Measurements from ENCODE around the gene ASXL2. TPM values are rescaled to one million over a fixed set of nuclear protein-coding genes. Genes with fewer than 3 reads are reported as not detected.

The ASXL2 gene
- polyA plus RNA-seq, 3 donors = 3.6 to 13.4 (median 7.1) TPM

DNA sequence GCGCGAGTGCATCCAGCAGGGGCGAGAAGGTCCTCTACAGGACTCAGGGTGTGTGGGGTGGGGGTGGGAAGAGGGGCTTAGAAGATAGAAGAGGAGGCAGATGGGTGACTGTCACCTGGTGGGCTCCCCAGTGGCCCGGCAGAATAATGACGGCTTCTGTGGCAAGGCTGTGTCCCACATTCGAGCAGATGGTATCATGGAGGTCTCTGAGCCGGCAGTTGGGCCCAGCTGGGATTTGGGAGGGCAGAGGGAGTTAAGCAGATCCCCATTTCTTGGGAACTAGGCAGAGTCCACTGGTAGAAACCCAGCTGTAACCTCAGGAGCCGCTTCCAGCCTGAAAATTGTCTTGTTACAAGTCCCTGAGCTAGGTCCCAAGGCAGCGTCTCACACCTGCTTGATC lies 176.5 kb downstream of the ASXL2 start:
- Histone ChIP-seq H3K4me1 (ENCODE audit: control insufficient read depth in 1 of 2, insufficient read depth in 2 of 2, low read length in 2 of 2) (no peaks in the 10 kb centered on the region), H3K36me3 (replicated peaks in 1 of 2; ENCODE audit: control insufficient read depth in 1 of 2, insufficient read depth in 2 of 2, low read length in 2 of 2) (no peaks in the 10 kb centered on the region), H3K27me3 (ENCODE audit: control insufficient read depth in 2 of 2, insufficient read depth in 2 of 2, low read length in 2 of 2) (no peaks in the 10 kb centered on the region), H3K27ac (ENCODE audit: low read depth in 1 of 2, low read length in 2 of 2) (no peak overlapping the region), H2AFZ (ENCODE audit: insufficient read depth, low read depth, low read length, poor library complexity, severe bottlenecking) (no peak overlapping the region), H3K79me2 (ENCODE audit: insufficient read depth, low read length) (no peaks in the 10 kb centered on the region), H3K4me2 (replicated peaks; ENCODE audit: extremely low read depth, low read length, poor library complexity, severe bottlenecking) (no peak overlapping the region), H3K9ac (ENCODE audit: insufficient read depth, low read length, poor library complexity, severe bottlenecking) (no peak overlapping the region), H4K20me1 (ENCODE audit: insufficient read depth, low read length) (no peaks in the 10 kb centered on the region), H3K4me3 (replicated peaks in 1 of 3; ENCODE audit: low read depth in 2 of 3, low read length in 3 of 3) (no peak overlapping the region), H3K9me3 (replicated peaks in 1 of 2; ENCODE audit: control insufficient read depth in 1 of 2, insufficient read depth in 1 of 2, low read length in 2 of 2) (no peaks in the 10 kb centered on the region)
- peaks cover 0 to 8% (median 2%) of the 10 kb centered on the region in 7 donors for H3K9me3 Mint-ChIP-seq
- peaks cover 1% of the 10 kb centered on the region for H3K4me1 Mint-ChIP-seq
- peaks cover 0 to 5% (median 0%) of the 10 kb centered on the region in 3 donors for H3K27me3 Mint-ChIP-seq (ENCODE audit: low read depth in 3 of 3)
- no peak overlapping the region for H3K4me3 Mint-ChIP-seq
- 94% methylated on average over 9 of the region's 9 CpGs for WGBS (ENCODE audit: insufficient coverage)
- no peak overlapping the region for H3K27ac Mint-ChIP-seq
- intact Hi-C loops (cut with micrococcal nuclease) = no loop called here
- DNase-seq = no peak
- no peaks in the 10 kb centered on the region for H3K36me3 Mint-ChIP-seq
- TF ChIP-seq, protein P1, sequence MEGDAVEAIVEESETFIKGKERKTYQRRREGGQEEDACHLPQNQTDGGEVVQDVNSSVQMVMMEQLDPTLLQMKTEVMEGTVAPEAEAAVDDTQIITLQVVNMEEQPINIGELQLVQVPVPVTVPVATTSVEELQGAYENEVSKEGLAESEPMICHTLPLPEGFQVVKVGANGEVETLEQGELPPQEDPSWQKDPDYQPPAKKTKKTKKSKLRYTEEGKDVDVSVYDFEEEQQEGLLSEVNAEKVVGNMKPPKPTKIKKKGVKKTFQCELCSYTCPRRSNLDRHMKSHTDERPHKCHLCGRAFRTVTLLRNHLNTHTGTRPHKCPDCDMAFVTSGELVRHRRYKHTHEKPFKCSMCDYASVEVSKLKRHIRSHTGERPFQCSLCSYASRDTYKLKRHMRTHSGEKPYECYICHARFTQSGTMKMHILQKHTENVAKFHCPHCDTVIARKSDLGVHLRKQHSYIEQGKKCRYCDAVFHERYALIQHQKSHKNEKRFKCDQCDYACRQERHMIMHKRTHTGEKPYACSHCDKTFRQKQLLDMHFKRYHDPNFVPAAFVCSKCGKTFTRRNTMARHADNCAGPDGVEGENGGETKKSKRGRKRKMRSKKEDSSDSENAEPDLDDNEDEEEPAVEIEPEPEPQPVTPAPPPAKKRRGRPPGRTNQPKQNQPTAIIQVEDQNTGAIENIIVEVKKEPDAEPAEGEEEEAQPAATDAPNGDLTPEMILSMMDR (IDR thresholded peaks at IDR 0.05) = no peak

DNA sequence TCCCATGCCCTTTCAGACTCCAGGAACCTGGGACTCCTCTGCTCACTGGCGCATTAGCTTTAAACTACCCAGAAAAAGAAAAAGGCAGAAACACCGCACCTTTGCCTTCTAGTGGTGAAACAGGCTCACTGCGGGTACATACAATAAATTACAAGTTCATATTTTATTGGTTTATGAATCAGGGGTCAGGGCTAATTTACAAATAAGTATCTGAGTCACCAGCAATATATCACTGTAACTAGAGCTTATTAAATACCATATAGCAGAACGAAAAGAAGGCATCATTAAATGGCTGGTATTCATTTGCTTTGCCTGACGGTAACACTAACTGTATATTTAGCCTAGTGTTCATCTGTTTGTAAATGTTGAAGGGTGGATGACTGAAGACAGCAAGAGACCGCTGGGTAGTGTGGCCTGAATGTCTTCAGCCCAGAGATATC lies 178.0 kb downstream of the ASXL2 start:
- H3K27me3 ChIP-seq (ENCODE audit: control insufficient read depth in 2 of 2, insufficient read depth in 2 of 2, low read length in 2 of 2) = no peaks in the 10 kb centered on the region
- WGBS (ENCODE audit: insufficient coverage) = 100% methylated on average over 2 of the region's 6 CpGs
- Mint-ChIP-seq H3K4me3 (no peak overlapping the region), H3K27me3 (ENCODE audit: low read depth in 3 of 3) (peaks cover 0 to 5% (median 0%) of the 10 kb centered on the region in 3 donors), H3K27ac (no peak overlapping the region), H3K9me3 (peaks cover 0 to 5% (median 0%) of the 10 kb centered on the region in 7 donors), H3K36me3 (no peaks in the 10 kb centered on the region), H3K4me1 (peaks cover 1% of the 10 kb centered on the region)
- H3K9ac ChIP-seq (ENCODE audit: insufficient read depth, low read length, poor library complexity, severe bottlenecking) = no peak overlapping the region
- H3K36me3 ChIP-seq (replicated peaks in 1 of 2; ENCODE audit: control insufficient read depth in 1 of 2, insufficient read depth in 2 of 2, low read length in 2 of 2) = no peaks in the 10 kb centered on the region
- no peaks in the 10 kb centered on the region for H4K20me1 ChIP-seq (ENCODE audit: insufficient read depth, low read length)
- H3K4me2 ChIP-seq (replicated peaks; ENCODE audit: extremely low read depth, low read length, poor library complexity, severe bottlenecking) = no peak overlapping the region
- no peak overlapping the region for H2AFZ ChIP-seq (ENCODE audit: insufficient read depth, low read depth, low read length, poor library complexity, severe bottlenecking)
- no peaks in the 10 kb centered on the region for H3K4me1 ChIP-seq (ENCODE audit: control insufficient read depth in 1 of 2, insufficient read depth in 2 of 2, low read length in 2 of 2)
- peak in 1 of 3 donors; percentile 8 for DNase-seq
- no peak overlapping the region for H3K27ac ChIP-seq (ENCODE audit: low read depth in 1 of 2, low read length in 2 of 2)
- TF ChIP-seq, protein P1 (IDR thresholded peaks at IDR 0.05) = peak; percentile 72
- no peak overlapping the region for H3K4me3 ChIP-seq (replicated peaks in 1 of 3; ENCODE audit: low read depth in 2 of 3, low read length in 3 of 3)
- no peaks in the 10 kb centered on the region for H3K9me3 ChIP-seq (replicated peaks in 1 of 2; ENCODE audit: control insufficient read depth in 1 of 2, insufficient read depth in 1 of 2, low read length in 2 of 2)
- intact Hi-C loops (cut with micrococcal nuclease) = no loop called here
- no peaks in the 10 kb centered on the region for H3K79me2 ChIP-seq (ENCODE audit: insufficient read depth, low read length)
